ENCODE measurements around the gene OLFML3.

The OLFML3 gene

DNA sequence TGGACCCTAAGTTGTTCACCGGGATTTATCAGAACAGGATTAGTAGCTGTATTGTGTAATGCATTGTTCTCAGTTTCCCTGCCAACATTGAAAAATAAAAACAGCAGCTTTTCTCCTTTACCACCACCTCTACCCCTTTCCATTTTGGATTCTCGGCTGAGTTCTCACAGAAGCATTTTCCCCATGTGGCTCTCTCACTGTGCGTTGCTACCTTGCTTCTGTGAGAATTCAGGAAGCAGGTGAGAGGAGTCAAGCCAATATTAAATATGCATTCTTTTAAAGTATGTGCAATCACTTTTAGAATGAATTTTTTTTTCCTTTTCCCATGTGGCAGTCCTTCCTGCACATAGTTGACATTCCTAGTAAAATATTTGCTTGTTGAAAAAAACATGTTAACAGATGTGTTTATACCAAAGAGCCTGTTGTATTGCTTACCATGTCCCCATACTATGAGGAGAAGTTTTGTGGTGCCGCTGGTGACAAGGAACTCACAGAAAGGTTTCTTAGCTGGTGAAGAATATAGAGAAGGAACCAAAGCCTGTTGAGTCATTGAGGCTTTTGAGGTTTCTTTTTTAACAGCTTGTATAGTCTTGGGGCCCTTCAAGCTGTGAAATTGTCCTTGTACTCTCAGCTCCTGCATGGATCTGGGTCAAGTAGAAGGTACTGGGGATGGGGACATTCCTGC lies 3.9 kb upstream of the OLFML3 start:
- peaks cover 84% of the 10 kb centered on the region for H3K36me3 Mint-ChIP-seq
- peak overlapping the region; percentile 67 for H3K27ac Mint-ChIP-seq
- DNase-seq (ENCODE audit: low spot score in 2 of 2) (no peak), ATAC-seq (peak; percentile 97)
- peaks cover 52% of the 10 kb centered on the region for H3K4me1 Mint-ChIP-seq
- H3K9me3 Mint-ChIP-seq = no peaks in the 10 kb centered on the region
- peak overlapping the region; percentile 3 for H3K4me3 Mint-ChIP-seq

DNA sequence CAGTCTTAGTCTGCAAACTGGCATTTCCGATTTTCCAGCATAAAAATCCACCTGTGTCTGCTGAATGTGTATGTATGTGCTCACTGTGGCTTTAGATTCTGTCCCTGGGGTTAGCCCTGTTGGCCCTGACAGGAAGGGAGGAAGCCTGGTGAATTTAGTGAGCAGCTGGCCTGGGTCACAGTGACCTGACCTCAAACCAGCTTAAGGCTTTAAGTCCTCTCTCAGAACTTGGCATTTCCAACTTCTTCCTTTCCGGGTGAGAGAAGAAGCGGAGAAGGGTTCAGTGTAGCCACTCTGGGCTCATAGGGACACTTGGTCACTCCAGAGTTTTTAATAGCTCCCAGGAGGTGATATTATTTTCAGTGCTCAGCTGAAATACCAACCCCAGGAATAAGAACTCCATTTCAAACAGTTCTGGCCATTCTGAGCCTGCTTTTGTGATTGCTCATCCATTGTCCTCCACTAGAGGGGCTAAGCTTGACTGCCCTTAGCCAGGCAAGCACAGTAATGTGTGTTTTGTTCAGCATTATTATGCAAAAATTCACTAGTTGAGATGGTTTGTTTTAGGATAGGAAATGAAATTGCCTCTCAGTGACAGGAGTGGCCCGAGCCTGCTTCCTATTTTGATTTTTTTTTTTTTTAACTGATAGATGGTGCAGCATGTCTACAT lies 2.5 kb upstream of the OLFML3 start:
- no peak for DNase-seq (ENCODE audit: low spot score in 2 of 2)
- ATAC-seq = no peak
- Mint-ChIP-seq H3K27ac (no peak overlapping the region), H3K4me3 (no peak overlapping the region), H3K4me1 (peaks cover 52% of the 10 kb centered on the region), H3K9me3 (no peaks in the 10 kb centered on the region), H3K36me3 (peaks cover 71% of the 10 kb centered on the region)

DNA sequence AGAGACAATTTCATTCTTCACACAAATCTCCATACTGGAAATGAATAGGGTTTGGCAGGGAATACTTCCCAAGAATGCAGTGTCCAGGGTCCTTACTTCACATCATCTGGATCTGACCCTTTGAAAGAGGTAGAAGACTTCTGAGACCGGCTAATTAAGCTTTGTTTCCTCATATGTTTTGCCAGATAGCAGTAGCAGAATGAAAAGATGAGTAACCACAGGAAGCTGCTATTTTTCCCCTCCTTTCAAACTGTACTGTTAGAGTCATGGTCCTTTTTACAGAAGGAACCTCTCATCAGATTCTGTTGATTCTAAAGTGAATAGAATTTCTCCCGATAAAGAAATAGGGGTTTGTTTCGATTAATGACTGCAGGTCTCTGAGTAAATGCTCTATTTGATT lies 1.4 kb upstream of the OLFML3 start:
- DNase-seq (ENCODE audit: low spot score in 2 of 2) (no peak), ATAC-seq (no peak)
- peaks cover 56% of the 10 kb centered on the region for H3K4me1 Mint-ChIP-seq

DNA sequence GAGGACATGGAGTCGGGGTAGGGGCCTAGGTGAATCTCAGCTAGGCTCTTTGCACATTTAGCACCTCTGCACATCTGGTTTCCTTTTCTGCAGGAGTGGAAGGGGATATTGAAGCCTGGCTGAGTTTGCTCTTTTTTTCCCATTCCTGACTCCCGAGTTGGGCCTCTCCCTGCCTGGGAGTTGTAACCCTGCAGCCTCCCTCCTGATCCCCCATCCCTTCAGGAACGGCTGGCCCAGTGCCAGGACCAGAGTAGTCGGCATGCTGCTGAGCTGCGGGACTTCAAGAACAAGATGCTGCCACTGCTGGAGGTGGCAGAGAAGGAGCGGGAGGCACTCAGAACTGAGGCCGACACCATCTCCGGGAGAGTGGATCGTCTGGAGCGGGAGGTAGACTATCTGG lies 836 bp downstream of the OLFML3 start:
- no peak overlapping the region for H3K4me3 Mint-ChIP-seq
- no peak for DNase-seq (ENCODE audit: low spot score in 2 of 2)

More for the DNA sequence above, 1.4 kb upstream of the OLFML3 start:
- no peaks in the 10 kb centered on the region for H3K9me3 Mint-ChIP-seq
- peaks cover 59% of the 10 kb centered on the region for H3K36me3 Mint-ChIP-seq
- no peak overlapping the region for H3K4me3 Mint-ChIP-seq
- H3K27ac Mint-ChIP-seq = no peak overlapping the region

DNA sequence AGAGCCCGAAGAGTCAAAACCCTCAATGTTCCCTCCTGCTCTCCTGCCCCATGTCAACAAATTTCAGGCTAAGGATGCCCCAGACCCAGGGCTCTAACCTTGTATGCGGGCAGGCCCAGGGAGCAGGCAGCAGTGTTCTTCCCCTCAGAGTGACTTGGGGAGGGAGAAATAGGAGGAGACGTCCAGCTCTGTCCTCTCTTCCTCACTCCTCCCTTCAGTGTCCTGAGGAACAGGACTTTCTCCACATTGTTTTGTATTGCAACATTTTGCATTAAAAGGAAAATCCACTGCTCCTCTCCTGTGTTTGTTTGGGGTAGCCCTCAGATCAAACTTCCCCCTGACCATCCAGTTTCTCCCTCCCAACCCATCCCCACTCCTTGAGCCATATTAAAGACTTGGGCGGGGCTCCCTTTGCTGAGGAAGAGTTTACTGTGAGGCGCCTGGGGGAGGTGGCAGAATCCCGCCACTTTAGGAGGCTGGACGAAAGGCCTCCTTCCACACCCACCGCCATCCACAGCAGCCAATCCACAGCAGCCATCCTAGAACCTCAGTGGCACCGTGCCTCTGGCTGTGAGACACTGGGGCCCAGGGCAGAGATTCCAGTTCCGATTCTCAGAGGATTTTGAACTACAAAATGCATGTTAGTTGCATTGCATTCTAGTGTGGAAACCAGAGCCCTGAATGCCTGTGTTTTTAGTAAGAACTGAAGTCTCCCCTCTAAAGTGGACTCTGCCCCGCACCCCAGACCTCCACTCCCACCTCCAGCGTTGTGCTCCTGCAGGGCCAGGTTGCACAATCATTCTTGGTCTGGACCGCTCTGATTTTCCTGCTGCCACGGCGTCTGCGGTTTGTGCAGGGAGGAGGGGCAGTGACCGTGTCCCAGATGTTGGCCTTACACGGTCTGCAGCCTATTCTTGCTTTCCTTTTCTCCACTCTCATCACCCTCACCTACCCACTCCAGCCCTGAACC lies 3.0 kb downstream of the OLFML3 start:
- no peak for DNase-seq (ENCODE audit: low spot score in 2 of 2)
- H3K36me3 Mint-ChIP-seq = peaks cover 17% of the 10 kb centered on the region
- peaks cover 26% of the 10 kb centered on the region for H3K4me1 Mint-ChIP-seq
- no peak for ATAC-seq
- no peak overlapping the region for H3K4me3 Mint-ChIP-seq
- no peaks in the 10 kb centered on the region for H3K9me3 Mint-ChIP-seq
- H3K27ac Mint-ChIP-seq = no peak overlapping the region

More for the DNA sequence above, 836 bp downstream of the OLFML3 start:
- peaks cover 46% of the 10 kb centered on the region for H3K4me1 Mint-ChIP-seq
- H3K9me3 Mint-ChIP-seq = no peaks in the 10 kb centered on the region
- peaks cover 37% of the 10 kb centered on the region for H3K36me3 Mint-ChIP-seq
- H3K27ac Mint-ChIP-seq = no peak overlapping the region
- no peak for ATAC-seq

DNA sequence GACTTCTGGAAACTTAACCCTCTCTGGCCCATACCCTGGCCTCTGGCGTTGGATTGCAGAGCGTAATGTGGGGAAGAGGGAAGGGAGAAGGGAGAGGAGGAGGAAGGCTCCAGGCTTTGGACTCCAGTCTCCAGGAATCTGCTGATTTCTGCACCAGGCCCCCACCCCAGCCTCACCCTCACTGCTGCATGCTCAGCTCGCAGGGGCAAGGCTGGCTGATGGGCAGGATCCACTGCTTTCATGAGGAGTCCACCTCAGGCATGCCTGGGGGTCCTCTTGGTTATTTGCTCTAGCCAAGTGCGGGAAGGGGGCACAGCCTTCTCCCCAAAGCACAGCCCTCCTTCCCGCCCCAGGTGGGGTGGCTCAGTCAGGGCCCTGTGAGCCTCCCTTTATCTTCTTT lies 3.7 kb downstream of the OLFML3 start:
- peaks cover 20% of the 10 kb centered on the region for H3K4me1 Mint-ChIP-seq
- no peak for DNase-seq (ENCODE audit: low spot score in 2 of 2)
- ATAC-seq = no peak
- no peaks in the 10 kb centered on the region for H3K9me3 Mint-ChIP-seq
- peaks cover 16% of the 10 kb centered on the region for H3K36me3 Mint-ChIP-seq
- peak overlapping the region; percentile 77 for H3K27ac Mint-ChIP-seq
- no peak overlapping the region for H3K4me3 Mint-ChIP-seq

DNA sequence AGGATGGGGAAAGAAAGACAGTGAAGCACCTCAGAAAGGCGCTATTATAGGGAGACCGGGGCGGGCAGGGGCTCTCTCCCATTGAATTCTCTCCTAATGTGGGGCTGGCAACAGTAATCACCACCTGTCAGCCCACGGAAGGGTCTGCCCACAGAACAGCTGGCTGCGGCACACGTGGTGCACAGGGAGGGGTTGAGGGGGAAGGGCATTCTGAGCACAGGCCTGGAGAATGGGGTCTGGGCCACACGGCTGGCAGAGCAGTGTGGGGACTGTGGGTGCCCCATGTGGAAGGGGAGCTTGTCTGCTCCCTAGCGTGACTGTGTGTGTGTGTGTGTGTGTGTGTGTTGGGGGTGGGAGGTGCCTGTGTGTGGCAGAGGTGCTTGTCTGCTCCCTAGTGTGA lies 4.1 kb downstream of the OLFML3 start:
- peaks cover 14% of the 10 kb centered on the region for H3K36me3 Mint-ChIP-seq
- ATAC-seq = no peak
- H3K4me3 Mint-ChIP-seq = no peak overlapping the region
- DNase-seq (ENCODE audit: low spot score in 2 of 2) = no peak
- no peaks in the 10 kb centered on the region for H3K9me3 Mint-ChIP-seq
- H3K4me1 Mint-ChIP-seq = peaks cover 15% of the 10 kb centered on the region
- peak overlapping the region; percentile 77 for H3K27ac Mint-ChIP-seq

DNA sequence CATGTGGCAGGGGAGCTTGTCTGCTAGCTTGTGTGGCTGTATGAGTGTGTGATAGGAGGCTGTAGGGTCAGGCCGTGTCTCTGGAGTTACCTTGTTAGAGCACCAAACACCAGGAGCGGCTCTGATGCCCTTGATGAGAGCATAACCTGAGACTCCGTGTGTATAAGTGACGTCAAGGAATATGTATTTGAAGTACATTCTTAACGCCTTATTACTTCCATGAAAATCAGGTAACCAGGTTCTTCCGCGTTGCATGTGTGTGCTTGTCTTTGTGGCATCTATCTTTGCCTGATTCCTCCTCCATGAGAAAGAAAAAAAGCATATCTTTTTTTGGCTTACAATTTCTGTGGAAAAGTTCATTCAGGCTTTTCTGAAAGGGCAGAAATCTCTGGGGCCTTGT lies 4.6 kb downstream of the OLFML3 start:
- Mint-ChIP-seq H3K4me1 (peaks cover 11% of the 10 kb centered on the region), H3K9me3 (no peaks in the 10 kb centered on the region), H3K4me3 (no peak overlapping the region), H3K36me3 (peaks cover 10% of the 10 kb centered on the region), H3K27ac (peak overlapping the region; percentile 77)
- DNase-seq (ENCODE audit: low spot score in 2 of 2) = no peak
- ATAC-seq = no peak

DNA sequence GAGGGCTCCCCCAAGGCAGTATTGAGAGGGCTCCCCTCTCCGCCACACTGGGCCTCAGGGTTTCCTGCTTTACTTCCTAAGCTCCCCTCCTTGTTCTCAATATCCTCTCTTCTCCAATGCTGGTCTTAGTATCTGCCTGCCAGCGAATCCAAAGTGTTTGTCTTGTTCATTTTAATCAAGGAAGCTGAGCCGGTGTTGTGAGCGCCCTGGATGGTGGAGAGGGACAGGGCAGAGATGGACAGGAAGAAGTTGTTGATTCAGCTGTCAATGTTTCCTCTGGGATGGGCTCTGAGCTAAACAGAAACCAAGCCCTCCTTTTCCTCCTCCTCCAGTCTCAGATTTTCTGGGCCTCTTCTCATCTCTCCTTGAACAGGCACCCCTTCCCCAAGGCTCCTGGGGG lies 5.4 kb downstream of the OLFML3 start:
- Mint-ChIP-seq H3K4me1 (peaks cover 4% of the 10 kb centered on the region), H3K27ac (no peak overlapping the region), H3K4me3 (no peak overlapping the region), H3K9me3 (no peaks in the 10 kb centered on the region), H3K36me3 (peaks cover 7% of the 10 kb centered on the region)
- DNase-seq (ENCODE audit: low spot score in 2 of 2) = no peak
- no peak for ATAC-seq

DNA sequence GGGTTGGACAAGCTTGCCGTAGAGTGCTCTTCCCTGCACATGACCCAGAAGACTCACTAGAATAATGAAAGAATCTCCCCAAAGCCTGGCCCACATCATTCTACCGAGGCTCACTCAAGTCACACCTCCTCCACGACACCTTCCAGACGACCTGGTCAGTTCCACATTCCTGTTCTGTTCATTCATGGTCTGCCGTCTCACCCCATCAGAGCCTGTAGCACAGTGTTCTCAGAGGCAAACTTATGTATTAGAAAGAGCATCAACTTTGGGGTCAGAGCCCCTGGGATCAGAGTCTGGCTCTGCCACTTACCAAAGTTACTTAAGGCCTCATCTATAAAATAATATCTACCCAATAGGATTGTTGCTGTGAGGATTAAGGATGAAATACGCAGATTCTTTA lies 7.5 kb downstream of the OLFML3 start:
- Mint-ChIP-seq H3K4me1 (peaks cover 4% of the 10 kb centered on the region), H3K9me3 (no peaks in the 10 kb centered on the region), H3K36me3 (no peaks in the 10 kb centered on the region), H3K4me3 (no peak overlapping the region), H3K27ac (no peak overlapping the region)
- DNase-seq (ENCODE audit: low spot score in 2 of 2) (no peak), ATAC-seq (no peak)

DNA sequence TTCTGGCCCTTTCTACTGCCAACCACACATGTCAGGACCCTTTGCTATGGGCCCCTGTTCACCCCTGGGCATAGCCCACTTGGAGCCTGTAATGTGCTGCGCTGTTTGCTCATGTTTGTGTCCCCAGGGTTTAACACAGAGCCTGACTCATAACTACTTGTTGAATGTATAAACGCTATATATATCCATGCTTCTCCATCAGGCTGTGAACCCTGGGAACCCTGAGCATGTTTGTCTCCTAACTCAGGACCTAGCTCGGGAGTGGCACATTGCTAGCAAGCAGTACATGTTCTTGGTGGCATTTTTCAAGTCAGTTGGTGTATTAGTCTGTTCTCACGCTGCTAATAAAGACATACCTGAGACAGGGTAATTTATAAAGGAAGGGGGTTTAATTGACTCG lies 8.0 kb downstream of the OLFML3 start:
- ATAC-seq (no peak), DNase-seq (ENCODE audit: low spot score in 2 of 2) (no peak)
- Mint-ChIP-seq H3K4me3 (no peak overlapping the region), H3K36me3 (no peaks in the 10 kb centered on the region), H3K9me3 (no peaks in the 10 kb centered on the region), H3K4me1 (peaks cover 4% of the 10 kb centered on the region), H3K27ac (no peak overlapping the region)

DNA sequence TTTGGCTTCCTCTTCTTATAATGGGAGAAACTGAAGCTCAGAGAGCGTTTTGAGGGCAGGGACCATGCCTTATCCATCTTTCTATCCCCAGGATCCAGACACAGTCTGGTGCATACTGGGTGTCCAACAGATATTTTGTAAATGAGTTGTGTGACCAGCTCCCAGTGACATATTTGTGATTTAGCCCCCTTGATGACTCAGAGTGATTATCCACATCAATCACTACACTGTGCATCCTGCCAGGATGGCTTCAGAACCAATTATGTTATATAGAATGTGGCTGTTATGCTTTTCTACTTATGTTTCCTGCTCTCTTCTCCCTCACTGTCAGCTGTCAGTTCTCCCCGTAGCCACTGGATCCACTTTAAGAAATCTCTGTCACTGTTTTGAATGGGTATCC lies 11.3 kb downstream of the OLFML3 start:
- H3K4me3 Mint-ChIP-seq = no peak overlapping the region
- ATAC-seq (no peak), DNase-seq (ENCODE audit: low spot score in 2 of 2) (no peak)
- no peaks in the 10 kb centered on the region for H3K36me3 Mint-ChIP-seq
- no peak overlapping the region for H3K27ac Mint-ChIP-seq
- no peaks in the 10 kb centered on the region for H3K4me1 Mint-ChIP-seq
- H3K9me3 Mint-ChIP-seq = peaks cover 14% of the 10 kb centered on the region

DNA sequence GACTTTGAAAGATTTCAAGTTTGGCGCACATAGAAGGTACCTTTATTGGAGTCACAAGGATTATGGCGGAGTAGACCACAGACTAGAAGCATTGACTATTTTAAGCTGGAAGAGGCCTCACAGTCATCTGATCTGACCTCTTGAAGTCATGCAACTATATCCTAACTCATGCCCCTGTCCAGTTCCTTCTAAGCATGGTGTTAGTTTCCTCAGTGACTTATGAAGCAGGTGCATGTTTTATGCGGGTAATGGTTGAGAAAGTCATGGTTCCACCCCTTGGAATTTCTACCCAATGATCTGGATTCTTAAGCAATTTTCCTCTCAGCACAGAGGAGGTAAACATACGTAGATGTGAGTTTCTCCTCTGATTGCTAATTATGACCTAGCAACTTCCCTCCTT lies 11.7 kb downstream of the OLFML3 start:
- H3K9me3 Mint-ChIP-seq = peaks cover 15% of the 10 kb centered on the region
- H3K36me3 Mint-ChIP-seq = no peaks in the 10 kb centered on the region
- no peaks in the 10 kb centered on the region for H3K4me1 Mint-ChIP-seq
- H3K27ac Mint-ChIP-seq = no peak overlapping the region
- no peak for ATAC-seq
- H3K4me3 Mint-ChIP-seq = no peak overlapping the region
- no peak for DNase-seq (ENCODE audit: low spot score in 2 of 2)

DNA sequence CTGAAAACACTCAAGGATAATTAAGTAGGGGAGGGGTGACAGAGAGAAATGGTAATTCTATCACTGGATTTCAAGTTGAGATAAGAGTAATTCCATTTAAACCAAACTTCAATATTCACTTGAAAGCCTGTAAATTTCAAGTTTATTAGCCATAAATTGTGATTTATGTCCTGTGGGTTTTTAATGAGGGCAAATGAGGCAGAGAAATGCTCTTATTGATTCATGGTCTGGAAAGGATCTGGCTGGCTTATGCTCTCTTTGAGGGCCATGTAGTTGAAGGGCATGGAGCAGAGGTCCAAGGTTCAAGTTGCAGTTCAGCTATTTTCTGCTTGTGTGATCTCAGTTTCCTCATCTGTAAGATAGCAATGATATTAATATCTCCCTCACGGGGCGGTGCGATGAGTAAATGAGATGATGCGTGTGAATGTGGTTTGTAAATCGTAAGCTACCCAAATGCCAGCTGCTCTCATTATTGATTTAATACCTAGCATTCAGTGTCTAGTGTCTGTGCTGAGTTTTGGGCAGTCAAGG lies 12.3 kb downstream of the OLFML3 start:
- H3K9me3 Mint-ChIP-seq = peaks cover 15% of the 10 kb centered on the region
- no peaks in the 10 kb centered on the region for H3K4me1 Mint-ChIP-seq
- DNase-seq (ENCODE audit: low spot score in 2 of 2) (no peak), ATAC-seq (no peak)
- H3K36me3 Mint-ChIP-seq = no peaks in the 10 kb centered on the region
- H3K27ac Mint-ChIP-seq = no peak overlapping the region
- H3K4me3 Mint-ChIP-seq = no peak overlapping the region

DNA sequence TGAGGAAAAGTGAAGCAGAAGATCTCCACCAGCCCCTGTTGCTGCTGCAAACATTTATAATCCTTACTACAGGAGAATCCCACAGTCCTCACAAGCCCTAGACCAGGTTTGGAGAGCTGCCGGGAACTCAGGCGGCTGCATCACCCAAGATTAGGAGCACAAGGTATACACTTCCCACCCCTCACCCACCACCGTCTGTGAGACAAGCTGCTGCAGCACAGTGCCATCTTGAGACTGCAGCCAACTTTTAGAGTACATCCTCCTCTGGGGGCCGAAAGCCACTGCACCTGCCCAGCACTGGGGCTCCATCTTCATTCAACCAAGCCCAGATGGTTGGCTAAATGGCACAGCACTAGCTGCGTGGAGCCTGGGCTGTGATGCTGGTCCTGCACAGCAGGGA lies 13.8 kb downstream of the OLFML3 start:
- no peak overlapping the region for H3K4me3 Mint-ChIP-seq
- DNase-seq (ENCODE audit: low spot score in 2 of 2) (no peak), ATAC-seq (no peak)
- H3K27ac Mint-ChIP-seq = no peak overlapping the region
- H3K9me3 Mint-ChIP-seq = peaks cover 15% of the 10 kb centered on the region
- no peaks in the 10 kb centered on the region for H3K4me1 Mint-ChIP-seq
- no peaks in the 10 kb centered on the region for H3K36me3 Mint-ChIP-seq
